Measurements from ENCODE around the gene TNFSF4. TPM values are rescaled to one million over a fixed set of nuclear protein-coding genes. Genes with fewer than 3 reads are reported as not detected.

TNFSF4 gene
- polyA plus RNA-seq, 1 donor (not counting 4 experiments of a cell fraction or from before 2014, with no cell fraction given), result 1.2 TPM

GRCh38 chr1:173164178-173164577 lies 43.0 kb downstream of the TNFSF4 start:
- H3K27me3 ChIP-seq (ENCODE audit: control insufficient read depth, extremely low read depth, insufficient read depth, low read length), result no peaks in the 10 kb centered on the region
- no peak overlapping the region for H2AFZ ChIP-seq (ENCODE audit: control insufficient read depth, low read length)
- H3K27ac ChIP-seq (ENCODE audit: control insufficient read depth, insufficient read depth, low read length), result no peak overlapping the region
- H3K4me1 ChIP-seq (ENCODE audit: control insufficient read depth, extremely low read depth, insufficient read depth, low read length), result peaks cover 17% of the 10 kb centered on the region
- TF ChIP-seq CTCF (optimal IDR thresholded peaks at IDR 0.05 in 1 of 3, IDR thresholded peaks at IDR 0.05 in 1 of 3, conservative IDR thresholded peaks at IDR 0.05 in 1 of 3; ENCODE audit: extremely low read depth in 1 of 3, insufficient read depth in 2 of 3, low read length in 3 of 3), result no peak
- TF ChIP-seq EZH2 (IDR thresholded peaks at IDR 0.05; ENCODE audit: low read length), result no peak
- dilution Hi-C loops (cut with MboI; ENCODE audit: extremely low pct_ligation_motif_present, low sequenced_read_pairs), result no loop called here
- H3K36me3 ChIP-seq (ENCODE audit: control insufficient read depth in 2 of 2, extremely low read depth in 1 of 2, insufficient read depth in 2 of 2, low read length in 2 of 2), result no peaks in the 10 kb centered on the region
- H4K20me1 ChIP-seq (ENCODE audit: control insufficient read depth, extremely low read depth, insufficient read depth, low read length), result no peaks in the 10 kb centered on the region
- no peaks in the 10 kb centered on the region for H3K9me1 ChIP-seq (ENCODE audit: control insufficient read depth, extremely low read depth, insufficient read depth, low read length)
- H3K9me3 ChIP-seq (ENCODE audit: control insufficient read depth, low read depth, low read length), result no peaks in the 10 kb centered on the region
- no peak for DNase-seq (ENCODE audit: low read depth, low spot score)
- no peak overlapping the region for H3K4me3 ChIP-seq (ENCODE audit: control insufficient read depth in 2 of 3, extremely low read depth in 1 of 3, insufficient read depth in 2 of 3, low read depth in 1 of 3, low read length in 3 of 3)
- no peak for FAIRE-seq
- H3K79me2 ChIP-seq (ENCODE audit: control insufficient read depth, insufficient read depth, low read length), result no peaks in the 10 kb centered on the region
- no peak overlapping the region for H3K9ac ChIP-seq (ENCODE audit: control insufficient read depth, extremely low read depth, insufficient read depth, low read length)
- no peak overlapping the region for H3K4me2 ChIP-seq (ENCODE audit: control insufficient read depth, extremely low read depth, insufficient read depth, low read depth, low read length)

GRCh38 chr1:173163222-173163621 lies 43.9 kb downstream of the TNFSF4 start:
- FAIRE-seq, result peak; percentile 13
- TF ChIP-seq EZH2 (IDR thresholded peaks at IDR 0.05; ENCODE audit: low read length) (no peak), CTCF (optimal IDR thresholded peaks at IDR 0.05 in 1 of 3, IDR thresholded peaks at IDR 0.05 in 1 of 3, conservative IDR thresholded peaks at IDR 0.05 in 1 of 3; ENCODE audit: extremely low read depth in 1 of 3, insufficient read depth in 2 of 3, low read length in 3 of 3) (no peak)
- dilution Hi-C loops (cut with MboI; ENCODE audit: extremely low pct_ligation_motif_present, low sequenced_read_pairs), result no loop called here

More at GRCh38 chr1:173163222-173163621, 43.9 kb downstream of the TNFSF4 start:
- H4K20me1 ChIP-seq (ENCODE audit: control insufficient read depth, extremely low read depth, insufficient read depth, low read length), result no peaks in the 10 kb centered on the region
- H3K9me3 ChIP-seq (ENCODE audit: control insufficient read depth, low read depth, low read length), result no peaks in the 10 kb centered on the region
- no peak overlapping the region for H3K9ac ChIP-seq (ENCODE audit: control insufficient read depth, extremely low read depth, insufficient read depth, low read length)
- DNase-seq (ENCODE audit: low read depth, low spot score), result no peak
- H3K79me2 ChIP-seq (ENCODE audit: control insufficient read depth, insufficient read depth, low read length), result no peaks in the 10 kb centered on the region
- H3K9me1 ChIP-seq (ENCODE audit: control insufficient read depth, extremely low read depth, insufficient read depth, low read length), result no peaks in the 10 kb centered on the region
- H3K27ac ChIP-seq (ENCODE audit: control insufficient read depth, insufficient read depth, low read length), result no peak overlapping the region
- H3K4me1 ChIP-seq (ENCODE audit: control insufficient read depth, extremely low read depth, insufficient read depth, low read length), result peaks cover 17% of the 10 kb centered on the region
- H3K36me3 ChIP-seq (ENCODE audit: control insufficient read depth in 2 of 2, extremely low read depth in 1 of 2, insufficient read depth in 2 of 2, low read length in 2 of 2), result no peaks in the 10 kb centered on the region
- H3K4me2 ChIP-seq (ENCODE audit: control insufficient read depth, extremely low read depth, insufficient read depth, low read depth, low read length), result no peak overlapping the region
- H3K4me3 ChIP-seq (ENCODE audit: control insufficient read depth in 2 of 3, extremely low read depth in 1 of 3, insufficient read depth in 2 of 3, low read depth in 1 of 3, low read length in 3 of 3), result no peak overlapping the region
- no peak overlapping the region for H2AFZ ChIP-seq (ENCODE audit: control insufficient read depth, low read length)
- H3K27me3 ChIP-seq (ENCODE audit: control insufficient read depth, extremely low read depth, insufficient read depth, low read length), result no peaks in the 10 kb centered on the region

Measured in keratinocyte (primary cell).